Measurements from ENCODE around the gene SLC44A1. TPM values are rescaled to one million over a fixed set of nuclear protein-coding genes. Genes with fewer than 3 reads are reported as not detected.

The SLC44A1 gene
- total RNA-seq, 3 donors from 2014 or later, result 85.1 to 183 (median 121) TPM

GRCh38 chr9:105299190-105299854, 54.9 kb downstream of the SLC44A1 start:
- no peaks in the 10 kb centered on the region for H3K4me1 ChIP-seq (ENCODE audit: low read depth)
- H3K36me3 ChIP-seq (ENCODE audit: low read depth), result no peaks in the 10 kb centered on the region
- TF ChIP-seq CTCF (IDR thresholded peaks at IDR 0.05), result no peak
- intact Hi-C loops (cut with DNase I, micrococcal nuclease), result no loop called here
- DNase-seq (no peak), ATAC-seq (peak; percentile 98)
- no peaks in the 10 kb centered on the region for H3K9me3 ChIP-seq
- H3K4me3 ChIP-seq, result no peak overlapping the region

- Histone ChIP-seq H3K4me3 (no peak overlapping the region), H3K4me1 (ENCODE audit: low read depth) (no peaks in the 10 kb centered on the region), H3K9me3 (no peaks in the 10 kb centered on the region), H3K36me3 (ENCODE audit: low read depth) (no peaks in the 10 kb centered on the region)
- DNase-seq (no peak), ATAC-seq (no peak)
- TF ChIP-seq CTCF (IDR thresholded peaks at IDR 0.05), result no peak
- intact Hi-C loops (cut with DNase I, micrococcal nuclease), result no loop called here
Observed at GRCh38 chr9:105302728-105303127, 58.3 kb downstream of the SLC44A1 start.

- Histone ChIP-seq H3K4me3 (no peak overlapping the region), H3K36me3 (ENCODE audit: low read depth) (no peaks in the 10 kb centered on the region), H3K9me3 (no peaks in the 10 kb centered on the region), H3K4me1 (ENCODE audit: low read depth) (peaks cover 4% of the 10 kb centered on the region)
- DNase-seq (no peak), ATAC-seq (no peak)
- TF ChIP-seq CTCF (IDR thresholded peaks at IDR 0.05), result no peak
- intact Hi-C loops (cut with DNase I, micrococcal nuclease), result no loop called here
Observed at GRCh38 chr9:105305856-105306255, 61.4 kb downstream of the SLC44A1 start.

GRCh38 chr9:105306351-105307140, 62.1 kb downstream of the SLC44A1 start:
- no peak for ATAC-seq
- H3K4me1 ChIP-seq (ENCODE audit: low read depth), result peaks cover 11% of the 10 kb centered on the region

GRCh38 chr9:105307591-105308130, 63.2 kb downstream of the SLC44A1 start:
- no peak for TF ChIP-seq CTCF (IDR thresholded peaks at IDR 0.05)
- ATAC-seq, result no peak
- H3K4me3 ChIP-seq, result no peak overlapping the region
- intact Hi-C loops (cut with DNase I, micrococcal nuclease), result no loop called here
- no peaks in the 10 kb centered on the region for H3K9me3 ChIP-seq
- no peak for DNase-seq
- peaks cover 15% of the 10 kb centered on the region for H3K4me1 ChIP-seq (ENCODE audit: low read depth)
- no peaks in the 10 kb centered on the region for H3K36me3 ChIP-seq (ENCODE audit: low read depth)

More at GRCh38 chr9:105306351-105307140, 62.1 kb downstream of the SLC44A1 start:
- H3K4me3 ChIP-seq, result no peak overlapping the region
- no peak for DNase-seq
- intact Hi-C loops (cut with DNase I, micrococcal nuclease), result no loop called here
- H3K9me3 ChIP-seq, result no peaks in the 10 kb centered on the region
- no peak for TF ChIP-seq CTCF (IDR thresholded peaks at IDR 0.05)
- no peaks in the 10 kb centered on the region for H3K36me3 ChIP-seq (ENCODE audit: low read depth)
